Astrocyte (in vitro differentiated cells and primary cell): Measurements from ENCODE around the gene BTBD2. TPM values are rescaled to one million over a fixed set of nuclear protein-coding genes. Genes with fewer than 3 reads are reported as not detected.

Source experiments
- DNase-seq: peaks from one replicate; pipeline ENCODE4 v3.0.0-alpha.2; 2010; ENCODE audit warnings: low read depth
- FAIRE-seq: peaks from 2 replicates; lab custom pipeline; 2011; peaks lifted over from hg19 to GRCh38; lab: Jason Lieb, UNC
- H2AFZ ChIP-seq: 2 replicates; pipeline ENCODE4 v1.6.0; 2012; ENCODE audit warnings: low read depth, low read length, inconsistent platforms
- H3K27ac ChIP-seq: 2 replicates; pipeline ENCODE4 v1.5.1; 2011; ENCODE audit warnings: low read depth, low read length, inconsistent platforms
- H3K27me3 ChIP-seq: 2 replicates; pipeline ENCODE4 v1.6.0; 2011; ENCODE audit warnings: low read length, inconsistent platforms; ENCODE audit not compliant: insufficient read depth
- H3K36me3 ChIP-seq: 2 replicates; pipeline ENCODE4 v1.5.1; 2011; ENCODE audit warnings: low read length, inconsistent platforms; ENCODE audit not compliant: insufficient read depth
- H3K4me1 ChIP-seq: 2 replicates; pipeline ENCODE4 v1.5.1; 2011; ENCODE audit warnings: low read length, inconsistent platforms; ENCODE audit not compliant: insufficient read depth
- H3K4me2 ChIP-seq: 2 replicates; pipeline ENCODE4 v1.6.0; 2012; ENCODE audit warnings: low read length, inconsistent platforms
- H3K4me3 ChIP-seq: 2 replicates; pipeline ENCODE4 v1.5.1; 2011; ENCODE audit warnings: low read depth, mild to moderate bottlenecking, low read length, inconsistent platforms; ENCODE audit not compliant: insufficient read depth
- H3K79me2 ChIP-seq: 2 replicates; pipeline ENCODE4 v1.6.0; 2012; ENCODE audit warnings: mild to moderate bottlenecking, low read length, inconsistent platforms; ENCODE audit not compliant: insufficient read depth
- H3K9ac ChIP-seq: 2 replicates; pipeline ENCODE4 v1.6.0; 2012; ENCODE audit warnings: mild to moderate bottlenecking, low read length, inconsistent platforms
- H3K9me3 ChIP-seq: 2 replicates; pipeline ENCODE4 v1.5.1; 2012; ENCODE audit warnings: low read depth, mild to moderate bottlenecking, low read length, inconsistent platforms; ENCODE audit not compliant: insufficient read depth
- H4K20me1 ChIP-seq: 2 replicates; pipeline ENCODE4 v1.6.0; 2012; ENCODE audit warnings: low read length, inconsistent platforms; ENCODE audit not compliant: insufficient read depth
- H3K27ac Mint-ChIP-seq: one replicate; pipeline ENCODE4 v1.8.0; 2021; ENCODE audit warnings: mild to moderate bottlenecking, mixed read lengths; ENCODE audit not compliant: unreplicated experiment
- H3K27me3 Mint-ChIP-seq: one replicate; pipeline ENCODE4 v1.8.0; 2021; ENCODE audit warnings: low read depth, mixed read lengths; ENCODE audit not compliant: unreplicated experiment
- H3K36me3 Mint-ChIP-seq: one replicate; pipeline ENCODE4 v1.8.0; 2021; ENCODE audit warnings: low read depth, mixed read lengths; ENCODE audit not compliant: unreplicated experiment
- H3K4me1 Mint-ChIP-seq: one replicate; pipeline ENCODE4 v1.8.0; 2021; ENCODE audit warnings: low read depth, mixed read lengths; ENCODE audit not compliant: unreplicated experiment
- H3K4me3 Mint-ChIP-seq: one replicate; pipeline ENCODE4 v1.8.0; 2021; ENCODE audit warnings: mild to moderate bottlenecking, moderate library complexity, mixed read lengths; ENCODE audit not compliant: unreplicated experiment
- H3K9me3 Mint-ChIP-seq: one replicate; pipeline ENCODE4 v1.8.0; 2021; ENCODE audit warnings: mild to moderate bottlenecking, mixed read lengths; ENCODE audit not compliant: unreplicated experiment
- EZH2 ChIP-seq: IDR thresholded peaks from 2 replicates; pipeline ENCODE4 v1.6.1; 2012; ENCODE audit warnings: mild to moderate bottlenecking, low read length, inconsistent platforms; ENCODE audit not compliant: insufficient read depth
- total RNA-seq: library from RNA; stranded (reverse); gene quantifications from 2 replicates; pipeline ENCODE4 v1.2.1, GENCODE V29; 2021
- TF ChIP-seq, protein P1 (sequence below): IDR thresholded peaks from 2 replicates; pipeline ENCODE4 v1.5.1; 2011; ENCODE audit warnings: low read depth, mild to moderate bottlenecking, inconsistent platforms, low read length, moderate library complexity; ENCODE audit not compliant: insufficient read depth

The BTBD2 gene
- total RNA-seq, 1 donor from 2014 or later = 53.7 TPM

DNA sequence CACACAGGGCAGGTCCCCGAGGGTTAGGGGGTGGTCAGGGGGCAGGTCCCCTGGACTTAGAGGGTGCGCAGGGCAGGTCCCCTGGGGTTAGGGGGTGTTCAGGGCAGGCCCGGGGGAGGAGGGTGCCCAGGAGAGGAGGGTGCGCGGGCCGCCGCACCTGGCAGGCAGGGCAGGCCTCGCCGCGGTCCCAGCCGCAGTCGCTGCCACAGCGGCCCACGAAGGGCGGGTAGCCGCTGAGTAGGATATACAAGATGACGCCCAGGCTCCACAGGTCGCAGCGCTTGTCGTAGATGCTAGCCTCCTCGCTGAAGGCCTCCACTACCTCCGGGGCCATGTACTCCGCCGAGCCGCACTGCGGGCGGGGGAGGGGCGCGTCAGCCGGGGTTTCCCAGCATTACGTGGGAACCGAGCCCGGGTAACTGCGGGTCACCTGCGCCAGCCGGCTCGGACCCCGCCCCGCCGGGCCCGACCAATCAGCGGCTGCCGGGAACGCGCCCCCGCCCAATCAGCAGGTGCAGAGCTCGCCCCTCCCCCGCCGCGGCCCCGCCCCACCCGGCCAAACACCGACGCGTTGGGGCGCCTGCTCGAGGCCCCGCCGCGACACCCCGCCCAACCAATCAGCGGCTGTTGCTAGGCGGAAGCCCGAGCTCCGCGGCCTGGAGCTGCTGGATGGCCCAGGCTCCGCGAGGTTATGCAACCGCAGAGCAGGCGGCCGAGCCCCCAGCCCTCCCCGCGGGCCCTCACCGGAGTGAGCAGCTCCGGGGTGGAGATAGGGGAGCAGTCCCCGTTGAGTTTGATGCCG lies 26.4 kb upstream of the BTBD2 start:
- peak overlapping the region; percentile 76 for H3K27ac ChIP-seq

DNA sequence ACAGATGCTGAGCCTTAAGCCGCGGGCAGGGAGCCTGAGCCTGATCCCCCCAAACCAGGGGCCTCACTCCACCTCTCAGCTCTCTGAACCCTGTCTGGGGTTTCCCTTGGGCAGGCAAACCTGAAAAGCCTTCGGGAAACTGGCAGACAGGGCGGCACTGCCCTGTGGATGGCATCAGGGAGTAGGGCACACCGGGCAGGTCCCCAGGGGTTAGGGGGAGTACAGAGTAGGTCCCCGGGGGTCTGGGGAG lies 25.8 kb upstream of the BTBD2 start:
- Histone ChIP-seq H3K27ac (peak overlapping the region; percentile 50), H2AFZ (no peak overlapping the region), H3K36me3 (no peaks in the 10 kb centered on the region), H3K4me1 (peaks cover 13% of the 10 kb centered on the region), H3K9me3 (no peaks in the 10 kb centered on the region), H3K4me2 (peak overlapping the region; percentile 59), H3K4me3 (no peak overlapping the region), H3K79me2 (peaks cover 18% of the 10 kb centered on the region), H3K27me3 (no peaks in the 10 kb centered on the region), H3K9ac (peak overlapping the region; percentile 54), H4K20me1 (peaks cover 25% of the 10 kb centered on the region)
- peaks cover 3% of the 10 kb centered on the region for H3K36me3 Mint-ChIP-seq
- no peaks in the 10 kb centered on the region for H3K27me3 Mint-ChIP-seq
- H3K9me3 Mint-ChIP-seq = no peaks in the 10 kb centered on the region
- FAIRE-seq (no peak), DNase-seq (no peak)
- TF ChIP-seq, protein P1, sequence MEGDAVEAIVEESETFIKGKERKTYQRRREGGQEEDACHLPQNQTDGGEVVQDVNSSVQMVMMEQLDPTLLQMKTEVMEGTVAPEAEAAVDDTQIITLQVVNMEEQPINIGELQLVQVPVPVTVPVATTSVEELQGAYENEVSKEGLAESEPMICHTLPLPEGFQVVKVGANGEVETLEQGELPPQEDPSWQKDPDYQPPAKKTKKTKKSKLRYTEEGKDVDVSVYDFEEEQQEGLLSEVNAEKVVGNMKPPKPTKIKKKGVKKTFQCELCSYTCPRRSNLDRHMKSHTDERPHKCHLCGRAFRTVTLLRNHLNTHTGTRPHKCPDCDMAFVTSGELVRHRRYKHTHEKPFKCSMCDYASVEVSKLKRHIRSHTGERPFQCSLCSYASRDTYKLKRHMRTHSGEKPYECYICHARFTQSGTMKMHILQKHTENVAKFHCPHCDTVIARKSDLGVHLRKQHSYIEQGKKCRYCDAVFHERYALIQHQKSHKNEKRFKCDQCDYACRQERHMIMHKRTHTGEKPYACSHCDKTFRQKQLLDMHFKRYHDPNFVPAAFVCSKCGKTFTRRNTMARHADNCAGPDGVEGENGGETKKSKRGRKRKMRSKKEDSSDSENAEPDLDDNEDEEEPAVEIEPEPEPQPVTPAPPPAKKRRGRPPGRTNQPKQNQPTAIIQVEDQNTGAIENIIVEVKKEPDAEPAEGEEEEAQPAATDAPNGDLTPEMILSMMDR = no peak
- TF ChIP-seq EZH2 = no peak
- H3K4me1 Mint-ChIP-seq = peaks cover 5% of the 10 kb centered on the region
- no peak overlapping the region for H3K27ac Mint-ChIP-seq
- no peak overlapping the region for H3K4me3 Mint-ChIP-seq

More for the DNA sequence above, 26.4 kb upstream of the BTBD2 start:
- peak overlapping the region; percentile 59 for H3K9ac ChIP-seq
- H3K36me3 ChIP-seq = no peaks in the 10 kb centered on the region
- H3K9me3 Mint-ChIP-seq = no peaks in the 10 kb centered on the region
- H3K4me2 ChIP-seq = peak overlapping the region; percentile 80
- FAIRE-seq (no peak), DNase-seq (peak; percentile 81)
- H3K36me3 Mint-ChIP-seq = peaks cover 3% of the 10 kb centered on the region
- H3K9me3 ChIP-seq = no peaks in the 10 kb centered on the region
- peaks cover 13% of the 10 kb centered on the region for H3K4me1 ChIP-seq
- H3K4me3 Mint-ChIP-seq = no peak overlapping the region
- peak overlapping the region; percentile 52 for H2AFZ ChIP-seq
- peak overlapping the region; percentile 46 for H3K4me3 ChIP-seq
- no peaks in the 10 kb centered on the region for H3K27me3 ChIP-seq
- H4K20me1 ChIP-seq = peaks cover 30% of the 10 kb centered on the region
- H3K27me3 Mint-ChIP-seq = no peaks in the 10 kb centered on the region
- no peak overlapping the region for H3K27ac Mint-ChIP-seq
- peaks cover 24% of the 10 kb centered on the region for H3K79me2 ChIP-seq
- peaks cover 8% of the 10 kb centered on the region for H3K4me1 Mint-ChIP-seq
- TF ChIP-seq, protein P1 = no peak
- TF ChIP-seq EZH2 = no peak
